Cerebellar nuclear complex (tissue), 1 donor: ENCODE measurements around the gene ADCY5.
"Not testable (repeated sequence)": the region's sequence is repeated elsewhere in the genome, so short reads cannot be mapped to it uniquely, and the experiment has no call there.

Experiments
- DNase-seq, 2 experiments: peaks; one replicate each; lab custom pipeline; 2025; lab: John Stamatoyannopoulos, UW

ADCY5 gene

DNA sequence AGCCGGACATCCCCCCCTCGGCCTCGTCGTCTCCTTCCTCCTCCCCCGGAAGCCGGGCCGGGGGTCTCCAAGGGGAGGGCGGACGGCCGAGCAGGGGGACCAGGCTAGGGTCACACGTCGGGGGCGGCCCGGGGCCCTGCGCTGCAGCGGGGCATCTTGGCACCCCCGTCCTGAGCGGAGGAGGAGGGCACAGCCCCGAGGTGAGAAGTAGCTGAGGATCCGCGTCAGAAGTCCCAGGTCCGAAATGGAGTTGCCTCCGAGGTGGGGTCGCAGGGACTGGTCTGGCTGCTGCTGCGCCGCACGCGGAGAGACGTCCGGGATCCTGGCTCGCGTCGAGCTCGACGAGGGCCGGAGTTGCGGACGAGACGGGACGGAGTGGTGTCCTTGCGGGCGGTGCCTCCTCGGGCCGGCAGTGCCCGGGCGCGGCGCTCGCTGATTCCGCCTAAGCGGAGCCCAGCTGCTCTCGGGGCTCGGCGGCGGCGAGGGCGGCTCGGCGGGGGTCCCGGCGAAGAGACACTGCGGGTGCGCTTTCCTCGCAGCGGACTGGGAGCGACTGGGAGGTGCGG is at the start of gene ADCY5:
ADCY5 (minus strand) TSS at position 555 of the 566 bp plus-strand sequence; CDS start at position 10, 545 bp downstream.
- no peak for DNase-seq

DNA sequence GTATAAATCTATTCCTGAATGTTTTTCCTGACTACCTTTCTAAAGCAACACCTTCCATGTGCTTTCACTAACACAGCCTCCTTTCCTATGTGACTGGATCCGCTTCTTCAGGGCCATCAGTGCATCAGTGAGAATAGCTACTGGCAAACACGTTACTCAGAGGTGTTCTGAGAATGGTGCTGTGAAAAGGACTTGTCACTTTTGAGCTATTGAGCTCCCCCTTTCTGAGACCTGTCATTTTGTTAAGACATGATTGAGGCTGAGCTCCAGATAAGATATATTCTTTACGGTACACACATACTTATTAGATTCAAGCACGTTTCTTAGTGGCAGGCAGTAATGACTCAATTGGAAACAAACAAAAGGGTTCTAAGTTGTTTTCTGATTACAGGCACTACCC is 45.0 kb upstream of the ADCY5 start:
- DNase-seq = no peak

DNA sequence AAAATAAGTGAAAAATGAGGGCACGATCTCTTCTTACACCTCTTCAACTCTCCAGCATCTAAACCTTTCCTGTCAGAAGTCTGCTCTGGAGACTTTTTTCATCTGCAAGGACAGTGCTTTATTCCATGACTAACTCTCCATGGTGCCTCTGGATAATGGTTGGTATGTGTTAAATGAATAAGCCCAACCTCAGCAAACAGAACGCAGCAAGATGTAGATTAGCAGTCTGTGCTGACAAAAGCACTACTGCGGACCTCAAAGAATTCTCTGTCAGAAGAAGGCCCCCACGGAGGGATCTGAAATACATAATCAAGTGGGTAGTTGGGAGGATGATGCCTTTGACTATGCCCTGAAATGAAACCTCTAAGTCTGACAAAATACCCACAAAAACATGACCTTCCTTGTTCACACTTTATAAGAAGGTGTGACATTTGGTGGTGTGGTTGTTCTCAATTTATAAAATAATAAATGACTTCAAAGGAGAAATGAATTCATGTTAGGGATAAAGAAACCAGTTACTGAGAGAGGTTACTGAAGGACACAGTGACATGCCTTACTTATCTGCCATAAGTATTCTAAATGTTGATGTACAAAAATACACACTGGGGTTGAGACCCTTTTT is 43.2 kb upstream of the ADCY5 start:
- no peak for DNase-seq

DNA sequence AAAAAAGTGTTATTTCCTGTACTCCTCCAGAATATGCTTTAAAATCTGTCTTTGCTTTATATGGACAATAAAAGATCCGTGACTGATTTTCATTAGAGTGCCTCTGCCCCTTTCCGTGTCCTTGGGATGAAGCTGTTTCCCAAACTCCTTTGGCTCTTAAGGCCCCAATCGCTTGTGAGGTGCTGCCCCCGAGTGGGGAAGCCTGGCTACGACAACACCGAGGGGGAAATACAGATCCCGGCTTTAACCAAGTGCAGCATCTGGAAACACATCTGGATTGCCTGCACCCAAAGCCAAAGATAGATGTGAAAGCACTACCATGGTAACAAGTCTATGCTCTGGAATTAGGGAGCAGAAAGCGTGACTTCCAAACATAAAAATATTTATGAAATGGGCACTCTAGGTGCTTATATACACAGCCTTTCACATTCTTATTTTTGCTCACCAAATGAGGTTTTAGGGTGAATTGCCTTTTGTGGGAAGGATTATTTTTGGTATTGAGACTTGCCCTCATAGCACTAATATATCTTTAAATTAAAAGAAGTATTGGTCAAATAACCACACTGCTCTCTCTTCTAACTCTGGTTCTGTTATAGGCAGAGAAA is 40.6 kb upstream of the ADCY5 start:
- DNase-seq = no peak

DNA sequence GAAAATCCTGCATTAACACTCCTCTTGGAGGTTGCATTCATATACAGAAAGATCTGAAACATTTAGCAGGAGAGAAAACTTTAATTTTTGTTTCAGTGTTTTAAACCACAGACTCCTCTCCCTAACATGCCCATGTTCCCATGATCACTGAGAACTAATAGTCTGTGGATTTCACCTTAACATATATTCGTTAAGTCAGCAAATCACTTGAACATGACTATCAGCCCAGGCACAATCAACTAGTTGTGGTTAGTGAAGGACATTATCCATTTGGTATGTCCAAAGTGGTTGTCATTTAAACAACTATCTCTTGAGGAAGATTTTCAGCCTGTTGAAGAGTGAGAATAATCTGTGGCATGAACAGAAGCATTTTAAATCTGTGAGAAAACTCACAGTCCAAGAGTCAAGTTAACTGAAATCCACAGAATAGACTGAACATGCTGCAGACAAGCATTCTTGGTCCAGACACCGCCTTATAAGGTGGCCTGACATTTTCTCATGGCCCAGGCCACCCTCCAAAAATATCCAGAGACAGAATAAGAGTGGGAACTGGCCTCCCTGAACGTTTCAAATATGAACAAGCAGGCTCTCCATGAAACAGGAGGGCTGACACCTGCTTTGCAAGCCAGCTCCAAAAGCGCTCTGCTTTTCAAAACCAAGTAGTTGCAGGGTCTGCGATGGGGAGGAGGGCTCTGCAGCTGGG is 39.9 kb upstream of the ADCY5 start:
- no peak for DNase-seq

DNA sequence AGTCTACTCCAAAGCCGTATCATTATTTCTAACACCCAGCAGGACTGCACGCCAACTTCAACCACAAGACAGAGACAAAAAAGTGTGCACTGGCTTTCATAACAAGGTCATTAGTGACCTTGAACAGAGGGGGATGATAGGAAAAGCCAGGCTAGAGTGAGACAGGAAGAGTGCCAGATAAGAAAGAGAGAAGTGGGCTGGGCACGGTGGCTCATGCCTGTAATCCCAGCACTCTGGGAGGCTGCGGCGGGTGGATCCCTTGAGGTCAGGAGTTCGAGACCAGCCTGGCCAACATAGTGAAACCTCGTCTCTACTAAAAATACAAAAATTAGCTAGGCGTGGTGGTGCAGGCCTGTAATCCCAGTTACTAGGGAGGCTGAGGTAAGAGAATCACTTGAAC is 38.2 kb upstream of the ADCY5 start:
- not testable (repeated sequence) for DNase-seq

DNA sequence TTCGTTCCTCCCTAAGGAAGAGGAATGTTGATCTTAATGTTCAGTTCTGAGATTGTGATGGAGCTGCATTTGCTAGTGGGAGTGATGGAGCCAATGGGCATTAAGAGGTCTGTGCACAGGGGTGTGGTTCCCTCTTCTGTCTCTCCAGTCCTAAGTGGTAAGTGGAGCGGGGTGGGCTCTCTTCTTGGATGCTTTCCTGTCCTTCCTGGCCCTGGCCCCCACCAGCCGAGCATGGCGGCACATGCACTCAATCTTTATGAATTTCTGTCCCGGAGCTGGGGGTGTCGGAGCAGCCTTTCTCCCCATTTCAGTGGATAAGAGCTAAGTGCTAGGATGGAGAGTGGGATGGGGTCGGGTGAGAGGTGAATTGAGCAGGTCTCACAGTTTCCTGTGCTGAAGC is 37.6 kb upstream of the ADCY5 start:
- no peak for DNase-seq

DNA sequence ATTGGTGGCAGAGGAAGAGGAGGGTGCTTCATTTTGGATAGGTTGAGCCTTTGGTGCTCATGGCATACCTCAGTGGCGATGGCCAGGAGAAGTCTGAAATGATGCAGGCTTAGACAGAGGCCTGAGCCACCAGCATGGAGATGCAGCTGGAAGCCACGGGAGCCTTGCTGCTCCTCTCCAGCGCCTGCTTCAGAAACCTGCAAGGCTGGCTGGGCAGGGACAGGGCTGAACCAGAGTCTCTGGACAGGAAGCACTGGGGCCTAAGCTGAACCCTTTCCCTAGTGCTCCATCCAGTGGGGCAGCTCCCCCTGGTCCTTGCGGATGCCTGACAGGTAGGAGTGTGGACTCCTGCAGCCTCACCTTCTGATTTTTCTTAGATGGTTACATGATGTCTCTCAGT is 36.7 kb upstream of the ADCY5 start:
- no peak for DNase-seq

DNA sequence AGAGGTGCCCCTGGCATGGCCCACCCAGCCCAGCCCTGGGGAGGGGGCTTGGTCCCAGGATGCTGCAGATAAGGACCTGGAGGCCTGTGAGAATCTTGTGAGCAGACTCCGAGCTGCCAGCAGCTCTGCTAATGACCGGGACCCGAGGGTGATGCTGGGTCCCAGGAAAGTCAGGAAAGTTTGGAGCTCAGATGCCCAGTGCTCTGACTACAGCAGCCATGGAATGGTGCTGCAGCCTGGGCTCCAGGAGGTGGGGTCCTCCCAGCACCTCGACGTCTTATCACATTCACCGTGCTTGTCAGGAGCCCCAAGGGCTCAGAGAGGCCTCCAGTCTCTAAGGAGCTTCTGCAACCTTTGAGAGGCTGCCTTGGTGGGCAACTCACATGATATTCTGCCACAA is 34.3 kb upstream of the ADCY5 start:
- DNase-seq = no peak

DNA sequence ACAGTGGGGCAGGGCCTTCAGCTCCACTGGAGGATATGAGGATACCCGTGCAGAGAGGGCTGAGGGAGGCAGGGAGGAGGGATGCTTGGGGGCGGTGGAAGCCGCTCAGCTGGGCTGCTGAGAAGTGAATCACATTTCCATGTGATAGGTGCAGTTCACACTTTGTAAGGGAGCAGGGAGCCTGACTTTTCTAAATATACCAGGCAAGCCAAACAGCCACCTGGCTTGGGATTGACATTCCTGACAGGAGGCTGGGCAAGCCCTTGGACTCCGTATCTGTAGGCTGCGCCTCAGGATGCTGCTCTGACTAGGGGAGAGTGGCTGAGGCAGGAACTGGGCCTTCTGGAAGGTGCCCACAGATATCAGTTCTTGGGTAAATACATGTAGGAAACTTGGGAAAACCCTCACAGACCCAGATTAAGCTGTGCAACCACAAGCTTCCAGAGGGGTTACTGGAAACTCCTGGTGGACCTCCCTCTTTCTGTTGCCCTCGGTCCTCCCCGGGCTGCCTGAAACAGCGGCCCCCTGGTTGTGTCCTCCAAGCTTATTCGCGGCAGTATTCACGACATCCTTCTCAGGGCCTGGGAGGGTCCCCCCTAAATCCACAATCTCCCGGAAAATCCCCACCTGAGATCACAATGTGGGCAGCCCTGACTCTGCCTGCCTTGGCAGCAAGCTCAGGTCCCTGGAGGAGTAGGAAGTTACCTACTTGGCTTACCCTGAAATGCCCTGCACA is 33.0 kb upstream of the ADCY5 start:
- DNase-seq = no peak

DNA sequence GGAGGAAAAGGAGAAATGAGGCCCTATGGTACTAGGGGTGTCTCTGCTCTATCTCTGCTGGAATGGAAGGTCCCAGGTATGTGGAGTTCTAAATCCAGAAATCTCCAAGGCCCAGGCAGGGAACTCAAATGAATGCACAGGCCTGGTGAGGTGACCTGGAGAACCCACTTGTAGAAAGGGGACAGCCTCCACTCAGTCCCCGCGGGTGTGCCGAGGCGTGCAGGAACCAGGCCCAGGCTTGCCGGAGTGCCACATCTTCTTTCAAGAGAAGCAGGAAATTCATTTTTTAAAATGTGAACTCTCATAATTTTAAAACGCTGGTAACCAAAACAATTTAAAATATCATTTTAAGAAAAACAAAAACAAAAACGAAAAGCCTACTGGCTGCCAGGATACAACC is 32.2 kb upstream of the ADCY5 start:
- DNase-seq = no peak

DNA sequence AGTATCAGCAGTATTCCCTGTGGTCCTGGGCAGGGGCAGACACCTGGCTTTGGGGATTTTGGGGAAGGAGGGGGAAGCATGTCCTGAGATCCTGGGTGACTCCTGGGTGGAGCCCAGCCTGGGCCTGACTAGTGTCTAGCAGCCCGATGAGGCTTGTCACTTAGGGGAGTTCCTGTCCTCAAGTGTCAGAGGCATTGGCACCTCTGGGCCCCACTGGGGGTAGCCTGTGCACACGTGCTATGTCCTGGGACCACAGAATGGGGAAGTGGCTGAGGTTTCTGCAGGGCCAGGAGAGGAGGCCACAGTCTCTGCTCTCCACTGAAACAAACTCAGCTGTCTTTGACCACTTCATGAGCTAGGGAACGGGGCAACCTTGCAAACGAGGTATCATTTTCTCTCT is 31.5 kb upstream of the ADCY5 start:
- no peak for DNase-seq

DNA sequence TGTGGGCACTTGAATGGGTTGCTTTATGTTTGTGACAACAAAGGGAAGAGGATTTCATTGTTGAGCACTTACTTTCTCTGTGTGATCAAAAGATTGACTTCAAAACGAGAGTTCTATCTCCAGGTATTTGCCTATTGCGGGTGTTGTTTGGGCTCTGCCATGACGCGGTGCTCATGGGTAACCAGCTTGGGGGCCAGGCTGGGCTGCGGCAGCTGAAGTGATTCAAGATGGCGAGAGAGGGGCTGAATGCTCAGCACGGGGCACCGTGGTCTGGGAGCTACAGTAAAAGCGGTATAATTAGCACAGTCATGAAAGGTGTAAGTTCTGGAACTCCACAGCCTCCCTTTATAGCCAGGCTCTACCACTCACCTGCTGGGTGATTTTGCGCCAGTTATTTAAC is 31.0 kb upstream of the ADCY5 start:
- DNase-seq = no peak

DNA sequence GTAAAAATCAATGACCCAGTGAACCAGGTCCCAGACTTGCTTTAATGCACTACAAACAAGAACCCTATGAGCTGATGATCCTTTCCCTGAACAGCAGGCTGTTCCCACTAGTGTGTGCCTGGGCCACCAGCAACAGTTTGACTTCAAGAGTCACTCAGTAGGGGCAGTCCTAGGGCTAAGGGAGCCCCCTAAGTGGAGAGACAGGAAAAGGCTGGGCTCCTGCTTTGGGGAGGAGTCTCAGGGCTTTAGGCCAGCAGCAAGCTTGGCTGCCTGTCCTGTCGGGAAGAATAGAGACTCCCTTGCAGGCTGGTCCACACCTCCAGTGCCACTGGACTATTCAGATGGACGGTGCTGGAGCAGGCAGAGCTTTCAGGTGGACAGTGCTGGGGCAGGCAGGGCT is 29.4 kb upstream of the ADCY5 start:
- DNase-seq = no peak

DNA sequence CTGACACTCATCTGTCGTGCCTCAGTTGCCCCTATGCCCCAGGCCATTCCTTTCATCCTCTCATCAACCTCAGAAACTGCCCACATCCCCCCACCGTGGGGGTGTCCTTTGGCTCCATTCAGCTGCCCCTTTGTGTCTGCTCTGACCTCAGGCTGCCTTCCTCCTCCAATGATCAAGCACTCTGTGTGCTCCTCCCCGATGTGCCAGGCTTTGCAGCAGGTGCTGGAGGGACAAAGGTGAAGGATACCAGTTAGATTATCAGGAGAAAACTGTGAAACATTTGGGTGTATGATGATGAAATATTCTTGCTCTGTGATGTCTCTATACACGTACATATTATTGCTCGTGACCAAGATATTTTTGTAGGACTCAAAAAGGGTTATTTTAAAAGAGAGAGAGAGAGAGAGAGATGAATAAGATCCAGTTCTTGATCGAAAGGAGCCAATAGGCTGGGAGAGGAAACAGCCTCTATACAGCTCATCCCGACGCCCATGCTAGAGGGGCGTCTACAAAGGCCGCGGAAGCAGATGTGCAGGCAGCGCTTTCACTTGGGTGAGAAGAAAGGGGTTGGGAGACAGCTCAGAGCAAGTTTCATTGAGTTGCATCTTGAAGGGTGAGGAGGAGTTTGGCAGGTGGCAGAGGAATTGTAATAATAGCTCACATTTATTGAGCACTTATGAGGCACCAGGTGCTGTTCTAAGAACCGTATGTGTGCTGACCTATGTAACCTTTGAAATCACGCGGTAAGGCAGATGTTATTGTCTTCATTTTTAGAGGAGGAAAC is 28.3 kb upstream of the ADCY5 start:
- no peak for DNase-seq

DNA sequence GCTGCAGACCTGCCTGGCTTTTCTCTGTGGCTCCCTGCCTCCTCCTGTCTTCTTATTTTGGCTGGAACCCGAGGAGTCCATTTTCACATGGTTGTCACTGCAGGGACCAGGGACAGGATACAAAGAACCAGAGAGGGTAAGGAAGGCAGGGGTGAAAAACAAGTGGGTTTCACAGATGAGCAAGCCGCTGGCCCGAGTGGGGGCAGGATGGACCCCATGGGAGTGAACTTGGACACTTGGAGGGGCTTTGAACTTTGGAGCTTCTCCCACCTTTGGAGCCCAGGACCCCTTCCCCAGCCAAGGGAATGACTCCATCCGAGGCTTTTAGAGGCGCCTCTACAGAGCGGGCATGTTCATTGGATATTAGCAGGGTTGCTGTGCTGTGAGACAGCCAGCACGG is 26.9 kb upstream of the ADCY5 start:
- DNase-seq = no peak

DNA sequence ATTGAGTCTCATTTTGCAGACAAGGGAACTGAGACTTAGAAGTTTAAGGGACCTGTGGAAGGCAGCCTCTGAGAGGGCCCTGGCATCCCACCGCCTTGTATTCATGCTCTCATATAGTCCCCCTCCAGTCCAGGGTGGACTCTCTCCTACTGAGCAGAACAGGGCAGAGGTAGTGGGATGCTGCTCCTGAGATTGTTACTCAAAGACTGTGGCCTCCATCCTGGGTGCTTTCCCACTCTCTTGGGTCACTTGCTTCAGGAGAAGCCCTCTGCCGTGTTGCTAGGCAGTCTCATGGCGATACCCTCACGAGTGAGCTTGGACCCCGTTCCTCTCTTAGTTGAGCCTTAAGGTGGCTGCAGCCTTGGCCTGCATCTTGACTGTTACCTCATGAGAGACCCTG is 22.2 kb upstream of the ADCY5 start:
- DNase-seq = no peak

DNA sequence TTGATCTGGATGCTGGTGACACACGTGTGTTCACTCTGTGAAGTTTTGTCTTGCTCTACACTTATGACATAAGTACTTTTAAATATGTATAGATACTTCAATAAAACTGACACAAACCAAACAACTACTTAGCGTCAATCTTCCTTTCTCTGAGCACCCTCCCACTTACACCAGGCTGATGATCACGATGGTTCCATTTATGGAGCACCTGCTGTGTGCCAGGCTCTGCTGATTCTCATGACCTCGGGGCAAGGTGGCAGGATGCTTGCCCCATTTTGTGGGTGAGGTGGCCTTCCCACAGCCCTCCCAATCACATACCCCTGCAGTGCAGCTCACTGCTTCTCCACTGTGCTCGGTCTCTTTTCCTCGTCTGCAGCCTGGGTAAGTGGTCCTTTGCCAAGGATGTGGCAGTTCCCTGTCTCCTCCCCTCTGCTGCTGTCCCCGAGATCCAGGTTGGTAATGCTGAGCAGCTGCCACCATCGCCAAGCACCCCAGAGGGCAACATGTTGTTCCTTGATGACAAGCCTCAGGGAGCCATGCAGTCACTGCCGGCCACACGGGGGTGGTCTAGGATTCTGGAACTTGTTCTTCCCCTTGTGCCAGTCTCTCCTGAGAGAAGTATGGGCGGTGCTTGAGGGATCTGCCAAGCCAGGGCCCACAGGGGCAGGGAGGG is 20.6 kb upstream of the ADCY5 start:
- DNase-seq = no peak

DNA sequence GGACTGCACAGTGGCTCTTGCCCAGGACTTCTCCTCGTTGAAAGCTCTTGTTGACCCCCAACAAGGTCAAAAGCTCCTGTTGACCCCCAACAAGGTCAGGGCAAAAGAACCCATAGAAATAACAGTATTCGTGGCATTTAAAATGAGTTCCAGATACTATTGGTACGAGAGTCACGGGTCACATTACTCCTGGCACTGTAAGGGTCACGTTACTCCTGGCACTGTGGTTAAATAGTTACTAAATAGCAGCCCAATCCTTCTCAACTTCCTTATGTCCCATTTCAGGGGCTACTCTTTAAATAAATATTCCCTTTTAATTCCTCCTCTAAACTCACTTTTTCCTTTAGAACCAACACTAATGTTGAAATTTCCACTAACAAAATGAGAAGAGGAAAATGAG is 18.2 kb upstream of the ADCY5 start:
- no peak for DNase-seq

DNA sequence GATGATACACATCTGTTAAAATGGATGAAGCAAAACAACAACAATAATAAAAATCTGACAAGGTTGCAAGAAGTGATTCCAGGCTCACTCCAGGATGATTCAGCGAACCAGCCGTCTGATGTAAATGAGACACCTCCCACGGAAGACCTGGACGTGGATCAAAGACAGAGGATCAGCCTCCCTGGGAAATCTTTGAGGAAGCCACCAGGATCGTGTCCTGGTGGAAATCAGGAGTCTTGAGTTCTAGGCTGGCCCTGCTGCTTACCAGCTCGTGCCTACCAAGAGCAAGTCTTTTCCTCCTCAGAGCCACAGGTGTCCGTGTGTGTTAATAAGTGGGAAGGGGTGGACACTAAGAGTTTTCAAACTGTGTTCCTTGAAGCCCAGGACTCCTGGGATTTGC is 15.3 kb upstream of the ADCY5 start:
- no peak for DNase-seq

DNA sequence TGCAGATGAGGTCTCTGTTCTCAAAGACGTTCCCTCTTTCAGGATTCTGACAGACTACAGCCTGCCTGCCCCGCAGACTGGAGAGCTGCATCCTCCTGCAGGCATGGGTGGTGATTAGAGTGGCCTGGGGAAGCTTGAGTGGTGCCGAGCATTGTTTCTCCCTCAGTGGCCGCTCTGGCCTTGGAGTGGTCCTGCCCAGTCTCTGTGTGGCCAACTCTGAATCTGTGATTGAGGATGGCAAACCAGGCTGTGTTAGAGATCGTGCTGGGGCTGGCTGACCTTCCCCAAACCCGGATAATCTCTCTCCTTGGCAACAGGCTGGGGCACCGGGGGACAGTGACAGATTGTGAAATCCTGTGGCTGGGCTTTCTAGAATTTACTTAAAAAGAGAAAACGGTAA is 11.0 kb upstream of the ADCY5 start:
- DNase-seq = peak; percentile 33 to 34
